HG03175 (cell line): Measurements from ENCODE around the gene PSMD13.

Experiments
- ATAC-seq: cut with Tn5 transposase; IDR thresholded peaks from one replicate; pipeline ENCODE4 v1.9.1; 2021; ENCODE audit warnings: mild to moderate bottlenecking, moderate library complexity; ENCODE audit not compliant: unreplicated experiment

Gene PSMD13

DNA sequence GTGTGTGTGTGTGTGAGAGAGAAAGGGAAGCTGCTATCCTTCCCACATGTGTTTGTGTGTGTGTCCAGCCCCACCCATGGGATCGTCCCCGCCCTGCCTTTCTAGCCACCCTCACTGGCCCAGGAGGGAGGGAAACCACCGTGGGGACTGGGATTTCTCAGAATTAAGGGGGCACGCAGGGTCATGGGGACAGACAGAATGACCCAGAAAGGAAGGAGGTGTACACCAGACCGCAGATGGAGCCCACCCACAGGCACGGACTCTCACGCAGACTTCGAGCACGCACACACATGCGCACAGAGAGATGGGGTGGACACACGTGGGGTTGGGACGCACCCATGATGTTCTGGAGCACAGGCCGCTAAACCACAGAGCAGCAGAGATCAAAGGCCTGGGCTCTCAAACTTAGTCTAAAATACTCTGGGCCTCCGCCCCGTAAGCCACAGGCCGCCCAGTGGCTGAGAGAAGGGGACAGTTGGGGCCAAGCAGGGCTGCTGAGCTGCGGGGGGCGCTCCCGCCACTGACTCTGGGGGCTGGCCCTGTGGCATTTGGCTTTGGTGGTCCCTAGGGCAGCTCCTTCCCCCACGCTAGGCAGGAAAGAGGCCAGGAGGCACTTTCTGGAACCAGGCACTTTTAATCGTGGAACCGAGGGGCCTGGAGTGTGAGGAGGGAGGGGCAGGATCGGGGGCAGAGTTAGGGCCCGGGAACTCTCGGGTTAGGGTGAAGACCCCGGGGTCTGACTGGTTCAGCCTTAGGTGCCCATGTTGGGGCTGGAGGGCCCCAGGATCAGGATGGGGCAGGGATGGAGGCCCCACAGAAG lies 61.0 kb downstream of the PSMD13 start:
- no peak for ATAC-seq

GRCh38 chr11:298406-299065 lies 61.8 kb downstream of the PSMD13 start:
- ATAC-seq = no peak

- ATAC-seq = no peak
These were observed 62.5 kb downstream of the PSMD13 start, which contains the start of gene IFITM5 for GRCh38 chr11:299081-299891. Gene IFITM5 (minus strand): TSS chr11:299526. CDS start chr11:299490, 36 bp downstream.

GRCh38 chr11:299951-300735 lies 63.4 kb downstream of the PSMD13 start:
- no peak for ATAC-seq
